DOHH2 (cell line): ENCODE measurements around the gene PITRM1.

Experiments
- CTCF ChIP-seq: fragments of 200-600 bp; sonication (generic); IDR thresholded peaks from one replicate; pipeline ENCODE4 v1.5.1; 2014; ENCODE audit warnings: antibody characterized with exemption, mild to moderate bottlenecking, low read depth, low read length; ENCODE audit not compliant: poor library complexity, severe bottlenecking
- EZH2phosphoT487 ChIP-seq: fragments of 200-600 bp; sonication (generic); IDR thresholded peaks from 2 replicates; pipeline ENCODE4 v1.6.1; 2017; ENCODE audit warnings: borderline replicate concordance, mild to moderate bottlenecking, antibody characterized with exemption, low read length, moderate library complexity, mixed read lengths

- TF ChIP-seq CTCF (no peak), EZH2phosphoT487 (no peak)
Observed at GRCh38 chr10:3098689-3099088, 73.9 kb downstream of the PITRM1 start.
